ENCODE measurements around the gene CEP57.
"Not testable (repeated sequence)": the region's sequence is repeated elsewhere in the genome, so short reads cannot be mapped to it uniquely, and the experiment has no call there.

The CEP57 gene

DNA sequence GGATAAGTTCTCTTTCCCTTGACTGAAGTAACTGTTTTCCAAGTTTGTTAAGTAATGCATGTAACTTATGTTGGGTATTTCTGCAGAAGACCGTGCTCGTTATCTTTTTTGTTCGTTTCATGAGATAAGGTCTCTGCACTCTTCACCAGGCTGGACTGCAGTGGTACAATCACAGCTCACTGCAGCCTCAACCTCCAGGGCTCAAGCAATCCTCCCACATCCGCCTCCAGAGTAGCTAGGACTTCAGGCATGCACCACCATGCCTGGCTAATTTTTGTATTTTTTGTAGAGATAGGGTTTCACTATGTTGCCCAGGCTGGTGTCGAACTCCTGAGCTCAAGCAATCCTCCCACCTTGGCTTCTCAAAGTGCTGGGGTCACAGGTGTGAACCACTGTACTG, 64.1 kb downstream of the CEP57 start:
- not testable (repeated sequence) for DNase-seq

DNA sequence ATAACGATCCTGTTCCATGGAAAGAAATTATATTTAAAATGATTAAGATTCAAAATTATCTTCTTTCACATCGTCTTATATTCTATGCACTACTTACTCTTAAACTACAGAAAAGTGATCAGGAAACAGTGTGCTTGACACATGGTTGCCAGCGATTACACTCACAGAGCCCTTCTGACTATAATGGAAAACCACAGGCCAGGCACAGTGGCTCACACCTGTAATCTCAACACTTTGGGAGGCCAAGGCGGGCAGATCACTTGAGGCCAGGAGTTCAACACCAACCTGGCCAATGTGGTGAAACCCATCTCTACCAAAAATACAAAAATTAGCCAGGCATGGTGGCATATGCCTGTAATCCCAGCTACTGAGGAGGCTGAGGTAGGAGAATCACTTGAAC, 69.7 kb downstream of the CEP57 start:
- DNase-seq, result not testable (repeated sequence)

GRCh38 chr11:95863486-95864140, 73.3 kb downstream of the CEP57 start:
- DNase-seq, result no peak

DNA sequence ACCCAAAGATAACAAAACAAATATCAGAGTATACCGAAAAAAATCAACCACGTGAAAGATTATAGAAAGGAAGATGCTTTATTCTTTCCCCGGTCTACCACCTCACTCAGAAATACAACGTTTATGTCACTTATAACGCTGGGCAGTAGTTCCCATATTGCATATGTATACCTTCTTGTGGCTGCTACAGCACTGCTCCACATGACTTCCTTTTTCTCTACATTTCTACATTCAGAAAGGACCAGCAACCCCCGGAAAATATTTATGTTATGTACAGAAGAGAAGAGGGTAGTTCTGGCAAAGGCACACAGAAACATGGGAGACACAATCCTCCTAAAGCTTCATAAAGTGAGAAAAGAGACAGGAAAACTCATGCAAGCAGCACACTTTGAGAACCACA, 76.8 kb downstream of the CEP57 start:
- no peak for DNase-seq

GRCh38 chr11:95870877-95871276, 80.6 kb downstream of the CEP57 start:
- not testable (repeated sequence) for DNase-seq

DNA sequence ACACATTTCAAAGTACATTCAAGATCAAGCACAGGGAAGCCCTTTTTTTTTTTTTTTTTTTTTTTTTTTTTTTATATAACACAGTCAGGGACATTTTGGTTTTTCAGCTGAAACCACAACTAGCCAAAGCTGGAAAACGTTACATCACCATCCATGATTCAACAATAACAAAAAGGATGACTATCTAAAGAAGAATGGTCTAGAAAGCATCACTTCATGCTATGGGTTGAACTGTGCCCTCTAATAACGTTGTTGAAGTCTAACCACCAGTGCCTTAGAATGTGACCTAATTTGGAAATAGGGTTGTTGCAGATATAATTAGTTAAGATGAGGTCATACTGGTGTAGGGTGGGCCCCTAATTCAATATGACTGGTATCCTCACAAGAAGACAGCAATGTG, 87.0 kb downstream of the CEP57 start:
- no peak for DNase-seq
